ENCODE results near the gene CRYZL1. TPM values are rescaled to one million over a fixed set of nuclear protein-coding genes. Genes with fewer than 3 reads are reported as not detected.
"Not testable (repeated sequence)": the region's sequence is repeated elsewhere in the genome, so short reads cannot be mapped to it uniquely, and the experiment has no call there.

Gene CRYZL1
- total and polyA plus RNA-seq, 4 donors, result 37.4 to 63.3 (median 51.0) TPM

DNA sequence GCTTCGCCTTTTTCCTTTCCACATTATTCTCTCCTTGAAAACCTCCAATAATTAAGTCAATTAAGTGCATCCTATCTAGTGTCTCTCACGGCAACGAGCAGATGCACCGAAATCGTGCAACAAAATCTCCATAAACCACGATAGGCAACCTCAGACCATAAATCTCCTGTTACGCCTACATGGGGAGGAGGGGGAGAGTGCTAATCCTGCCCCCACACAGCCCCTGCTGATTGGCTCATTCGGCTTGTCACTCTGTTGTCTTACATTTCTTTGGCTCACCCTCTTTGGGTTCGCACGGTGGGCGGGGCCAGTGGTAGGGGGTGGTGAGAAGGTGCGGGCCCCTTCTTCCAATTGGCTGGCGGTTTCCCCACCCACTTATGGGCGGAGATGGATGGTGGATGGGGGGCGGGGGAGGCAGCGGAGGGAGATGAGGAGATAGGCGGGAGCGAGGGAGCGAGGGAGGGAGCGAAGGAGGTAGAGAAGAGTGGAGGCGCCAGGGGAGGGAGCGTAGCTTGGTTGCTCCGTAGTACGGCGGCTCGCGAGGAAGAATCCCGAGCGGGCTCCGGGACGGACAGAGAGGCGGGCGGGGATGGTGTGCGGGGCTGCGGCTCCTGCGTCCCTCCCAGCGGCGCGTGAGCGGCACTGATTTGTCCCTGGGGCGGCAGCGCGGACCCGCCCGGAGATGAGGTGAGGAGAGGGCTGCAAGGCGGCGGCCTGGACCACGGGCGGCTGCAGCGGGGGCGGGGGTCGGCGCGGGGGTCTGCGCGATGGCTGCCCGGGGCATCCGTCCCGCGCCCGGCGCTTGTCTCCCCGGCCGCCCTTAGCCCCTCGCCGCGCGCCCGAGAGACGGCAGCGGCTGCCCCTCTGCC is 720 bp upstream of the CRYZL1 start, which contains the start of gene ITSN1:
Gene ITSN1, plus strand, starts transcription at position 475 of the 869 bp plus-strand sequence. CDS start 76,328 bp downstream, outside the sequence.
- H3K4me1 ChIP-seq (ENCODE audit: control insufficient read depth, insufficient read depth, low read length), result peaks cover 7% of the 10 kb centered on the region
- peak within 1 kb of the TSS; percentile 95 for H3K4me3 ChIP-seq (ENCODE audit: low read depth, low read length)
- H3K9me3 ChIP-seq (ENCODE audit: control insufficient read depth, insufficient read depth, low read length), result no peaks in the 10 kb centered on the region
- under 1% methylated on average over 63 of the region's 71 CpGs for WGBS (ENCODE audit: insufficient coverage)
- H3K36me3 ChIP-seq (ENCODE audit: control insufficient read depth, insufficient read depth, low read length), result peaks cover under 1% of the 10 kb centered on the region
- H3K27me3 ChIP-seq (ENCODE audit: control insufficient read depth, insufficient read depth, low read length), result no peaks in the 10 kb centered on the region
- peak in 5 of 6 donors; percentile 100 for DNase-seq (ENCODE audit: low read depth in 4 of 6, low spot score in 6 of 6)
- peak within 1 kb of the TSS; percentile 99 for H3K27ac ChIP-seq (ENCODE audit: low read depth, low read length)

DNA sequence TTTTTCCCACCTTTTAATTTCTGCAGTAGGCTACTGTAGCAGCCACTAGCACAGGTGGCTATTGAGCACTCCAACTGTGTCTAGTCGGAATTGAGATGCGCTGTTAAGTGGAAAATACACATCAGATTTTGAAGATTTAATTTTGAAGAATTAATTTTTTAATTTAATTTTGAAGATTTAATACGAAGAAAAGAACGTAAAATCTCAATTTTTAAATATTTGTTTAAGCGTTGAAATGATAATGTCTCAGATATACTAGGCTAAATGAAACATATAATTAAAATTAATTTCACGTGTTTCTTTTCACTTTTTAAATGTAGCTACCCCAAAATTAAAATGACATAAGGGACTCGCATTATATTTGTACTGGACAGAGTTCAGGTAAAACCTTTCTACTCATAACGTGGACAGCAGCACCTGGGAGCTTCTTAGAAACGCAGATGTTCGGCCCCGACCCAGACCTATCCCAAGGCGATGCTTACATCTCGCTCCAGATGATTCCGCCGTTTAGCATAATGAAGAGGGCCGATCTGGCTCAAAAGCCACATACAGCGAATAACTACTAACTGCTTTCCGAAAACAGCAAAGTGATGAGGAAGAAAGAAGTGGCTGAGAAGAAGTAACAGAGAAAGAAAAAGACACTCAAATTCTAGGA is 717 bp downstream of the CRYZL1 start:
- peak overlapping the region; percentile 99 for H3K27ac ChIP-seq (ENCODE audit: low read depth, low read length)
- H3K4me3 ChIP-seq (ENCODE audit: low read depth, low read length), result peak overlapping the region; percentile 95
- H3K9me3 ChIP-seq (ENCODE audit: control insufficient read depth, insufficient read depth, low read length), result no peaks in the 10 kb centered on the region
- H3K27me3 ChIP-seq (ENCODE audit: control insufficient read depth, insufficient read depth, low read length), result no peaks in the 10 kb centered on the region
- DNase-seq (ENCODE audit: low read depth in 4 of 6, low spot score in 6 of 6), result peak in 1 of 6 donors; percentile 12
- H3K36me3 ChIP-seq (ENCODE audit: control insufficient read depth, insufficient read depth, low read length), result peaks cover 7% of the 10 kb centered on the region
- peaks cover 7% of the 10 kb centered on the region for H3K4me1 ChIP-seq (ENCODE audit: control insufficient read depth, insufficient read depth, low read length)
- 0% methylated on average over 5 of the region's 18 CpGs for WGBS (ENCODE audit: insufficient coverage)

DNA sequence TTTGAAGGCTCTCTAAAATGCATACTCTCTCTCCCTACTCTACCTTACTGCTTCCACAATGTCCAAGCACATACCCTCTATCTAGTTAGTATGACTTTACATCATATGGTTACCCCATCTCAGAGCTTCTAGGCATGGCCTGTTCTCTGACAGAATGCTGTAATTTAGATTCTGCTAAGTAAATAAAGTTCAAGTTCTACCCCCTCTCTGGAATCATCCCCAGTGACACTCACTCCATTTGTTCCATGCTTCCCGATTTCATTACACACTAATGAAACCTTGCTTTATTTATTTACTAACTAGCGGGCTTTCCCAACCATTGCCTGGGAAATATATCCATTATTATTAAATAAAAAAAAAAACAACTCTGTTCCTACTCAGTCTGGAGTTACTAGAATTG is 7.3 kb downstream of the CRYZL1 start:
- no peak for DNase-seq (ENCODE audit: low read depth in 4 of 6, low spot score in 6 of 6)
- Histone ChIP-seq H3K4me1 (ENCODE audit: control insufficient read depth, insufficient read depth, low read length) (no peaks in the 10 kb centered on the region), H3K36me3 (ENCODE audit: control insufficient read depth, insufficient read depth, low read length) (peaks cover 16% of the 10 kb centered on the region), H3K9me3 (ENCODE audit: control insufficient read depth, insufficient read depth, low read length) (no peaks in the 10 kb centered on the region), H3K27me3 (ENCODE audit: control insufficient read depth, insufficient read depth, low read length) (no peaks in the 10 kb centered on the region), H3K4me3 (ENCODE audit: low read depth, low read length) (no peak overlapping the region), H3K27ac (ENCODE audit: low read depth, low read length) (no peak overlapping the region)
- WGBS (ENCODE audit: insufficient coverage), result no CpG with 5 or more reads among the region's 2 CpGs

DNA sequence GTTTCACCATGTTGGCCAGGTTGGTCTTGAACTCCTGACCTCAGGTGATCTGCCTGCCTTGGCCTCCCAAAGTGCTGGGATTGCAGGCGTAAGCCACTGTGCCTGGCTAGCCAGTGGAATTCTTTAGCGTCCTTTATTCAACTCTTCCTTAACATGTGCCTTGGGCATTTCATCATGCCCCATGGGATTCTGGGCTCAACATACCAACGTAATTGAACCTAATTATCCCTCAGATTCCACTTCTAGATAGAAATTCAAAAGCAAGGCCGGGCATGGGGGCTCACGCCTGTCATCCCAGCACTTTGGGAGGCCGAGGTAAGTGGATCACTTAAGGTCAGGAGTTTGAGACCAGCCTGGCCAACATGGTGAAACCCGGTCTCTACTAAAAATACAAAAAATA is 15.4 kb downstream of the CRYZL1 start:
- WGBS (ENCODE audit: insufficient coverage), result 85% methylated on average over 6 of the region's 7 CpGs
- H3K27me3 ChIP-seq (ENCODE audit: control insufficient read depth, insufficient read depth, low read length); DNase-seq (ENCODE audit: low read depth in 4 of 6, low spot score in 6 of 6); H3K27ac ChIP-seq (ENCODE audit: low read depth, low read length); H3K4me3 ChIP-seq (ENCODE audit: low read depth, low read length); H3K9me3 ChIP-seq (ENCODE audit: control insufficient read depth, insufficient read depth, low read length); H3K4me1 ChIP-seq (ENCODE audit: control insufficient read depth, insufficient read depth, low read length): not testable (repeated sequence)
- peaks cover 17% of the 10 kb centered on the region for H3K36me3 ChIP-seq (ENCODE audit: control insufficient read depth, insufficient read depth, low read length)

DNA sequence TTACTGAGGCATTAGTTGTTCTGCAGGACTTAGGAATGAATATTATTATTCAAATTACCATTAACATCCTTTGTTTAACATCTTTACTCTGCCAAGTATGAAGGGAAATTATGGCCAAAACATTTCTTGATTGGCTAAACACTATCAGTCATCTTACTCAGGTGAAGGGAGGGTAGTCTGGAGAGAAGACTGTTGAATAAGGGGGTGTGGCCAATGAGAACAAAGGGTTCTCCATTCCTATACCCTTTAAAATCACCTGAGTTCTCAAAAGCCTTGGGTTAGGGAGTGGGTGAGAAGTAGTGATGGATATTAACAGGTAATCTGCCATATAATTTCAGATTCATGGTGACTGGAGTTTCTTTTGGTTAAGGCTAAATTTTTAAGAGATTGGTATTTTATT is 19.3 kb downstream of the CRYZL1 start:
- no peak for DNase-seq (ENCODE audit: low read depth in 4 of 6, low spot score in 6 of 6)

DNA sequence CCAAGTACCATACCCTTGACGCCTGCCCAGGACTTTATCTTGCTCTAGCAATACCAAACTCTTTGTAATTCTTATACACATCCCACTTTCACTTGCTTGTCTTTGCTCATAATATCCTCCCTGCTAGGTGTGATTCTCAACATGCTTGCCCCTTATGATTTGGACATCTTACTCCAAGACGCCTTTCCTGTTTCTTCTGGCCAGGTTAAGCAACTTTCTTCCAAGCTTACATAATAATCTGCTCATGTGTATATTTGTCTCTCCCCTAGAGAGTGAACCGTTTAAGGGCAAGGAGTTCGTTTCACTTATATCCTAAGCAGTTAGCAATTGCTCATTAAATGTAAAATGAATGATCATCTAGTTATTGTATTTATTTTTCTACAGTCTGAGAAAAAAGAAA is 21.8 kb downstream of the CRYZL1 start:
- no peak overlapping the region for H3K4me3 ChIP-seq (ENCODE audit: low read depth, low read length)
- 100% methylated on average over 2 of the region's 4 CpGs for WGBS (ENCODE audit: insufficient coverage)

More for the DNA sequence above, 19.3 kb downstream of the CRYZL1 start:
- H3K27me3 ChIP-seq (ENCODE audit: control insufficient read depth, insufficient read depth, low read length), result no peaks in the 10 kb centered on the region
- no peak overlapping the region for H3K27ac ChIP-seq (ENCODE audit: low read depth, low read length)
- H3K4me3 ChIP-seq (ENCODE audit: low read depth, low read length), result no peak overlapping the region
- H3K4me1 ChIP-seq (ENCODE audit: control insufficient read depth, insufficient read depth, low read length), result no peaks in the 10 kb centered on the region
- no peaks in the 10 kb centered on the region for H3K9me3 ChIP-seq (ENCODE audit: control insufficient read depth, insufficient read depth, low read length)
- H3K36me3 ChIP-seq (ENCODE audit: control insufficient read depth, insufficient read depth, low read length), result peaks cover 21% of the 10 kb centered on the region

DNA sequence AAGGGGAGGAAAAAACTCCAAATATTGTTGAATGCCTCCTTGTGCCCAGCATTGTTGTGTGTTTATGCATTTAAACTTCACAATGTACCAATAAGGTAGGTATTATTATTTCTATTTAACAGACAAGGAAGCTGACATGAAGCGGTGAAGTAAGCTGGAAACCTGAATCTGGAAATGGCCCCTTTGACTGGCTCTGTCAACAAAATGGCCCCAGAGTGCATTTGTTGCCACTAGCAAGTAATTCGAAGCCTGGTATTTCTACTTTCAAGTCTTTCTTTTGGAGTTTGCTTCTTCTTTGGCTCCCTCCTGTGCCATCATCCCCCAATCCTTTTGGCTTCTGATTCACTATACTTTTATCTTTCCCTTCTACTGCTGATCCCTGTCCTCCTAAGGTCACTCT is 23.1 kb downstream of the CRYZL1 start:
- no peak for DNase-seq (ENCODE audit: low read depth in 4 of 6, low spot score in 6 of 6)
- 93% methylated on average over 2 of the region's 2 CpGs for WGBS (ENCODE audit: insufficient coverage)
- Histone ChIP-seq H3K9me3 (ENCODE audit: control insufficient read depth, insufficient read depth, low read length) (no peaks in the 10 kb centered on the region), H3K27me3 (ENCODE audit: control insufficient read depth, insufficient read depth, low read length) (no peaks in the 10 kb centered on the region), H3K27ac (ENCODE audit: low read depth, low read length) (no peak overlapping the region), H3K4me3 (ENCODE audit: low read depth, low read length) (no peak overlapping the region), H3K36me3 (ENCODE audit: control insufficient read depth, insufficient read depth, low read length) (peaks cover 27% of the 10 kb centered on the region), H3K4me1 (ENCODE audit: control insufficient read depth, insufficient read depth, low read length) (no peaks in the 10 kb centered on the region)

More for the DNA sequence above, 21.8 kb downstream of the CRYZL1 start:
- Histone ChIP-seq H3K27ac (ENCODE audit: low read depth, low read length) (no peak overlapping the region), H3K36me3 (ENCODE audit: control insufficient read depth, insufficient read depth, low read length) (peaks cover 27% of the 10 kb centered on the region), H3K4me1 (ENCODE audit: control insufficient read depth, insufficient read depth, low read length) (no peaks in the 10 kb centered on the region), H3K9me3 (ENCODE audit: control insufficient read depth, insufficient read depth, low read length) (no peaks in the 10 kb centered on the region), H3K27me3 (ENCODE audit: control insufficient read depth, insufficient read depth, low read length) (no peaks in the 10 kb centered on the region)
- no peak for DNase-seq (ENCODE audit: low read depth in 4 of 6, low spot score in 6 of 6)

DNA sequence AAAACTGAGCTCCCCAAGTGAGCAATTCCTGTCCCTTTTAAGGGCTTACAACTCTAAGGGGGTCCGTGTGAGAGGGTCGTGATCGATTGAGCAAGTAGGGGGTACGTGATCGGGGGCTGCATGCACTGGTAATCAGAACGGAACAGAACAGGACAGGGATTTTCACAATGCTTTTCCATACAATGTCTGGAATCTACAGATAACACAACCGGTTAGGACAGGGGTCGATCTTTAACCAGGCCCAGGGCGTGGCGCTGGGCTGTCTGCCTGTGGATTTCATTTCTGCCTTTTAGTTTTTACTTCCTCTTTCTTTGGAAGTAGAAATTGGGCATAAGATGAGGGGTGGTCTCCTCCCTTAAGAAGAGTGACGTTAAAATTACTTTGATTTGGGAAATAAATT is 24.0 kb downstream of the CRYZL1 start:
- not testable (repeated sequence) for H3K9me3 ChIP-seq (ENCODE audit: control insufficient read depth, insufficient read depth, low read length); H3K4me1 ChIP-seq (ENCODE audit: control insufficient read depth, insufficient read depth, low read length); H3K4me3 ChIP-seq (ENCODE audit: low read depth, low read length); DNase-seq (ENCODE audit: low read depth in 4 of 6, low spot score in 6 of 6); H3K27me3 ChIP-seq (ENCODE audit: control insufficient read depth, insufficient read depth, low read length); H3K27ac ChIP-seq (ENCODE audit: low read depth, low read length)
- WGBS (ENCODE audit: insufficient coverage), result 95% methylated on average over 8 of the region's 11 CpGs
- H3K36me3 ChIP-seq (ENCODE audit: control insufficient read depth, insufficient read depth, low read length), result peaks cover 32% of the 10 kb centered on the region

DNA sequence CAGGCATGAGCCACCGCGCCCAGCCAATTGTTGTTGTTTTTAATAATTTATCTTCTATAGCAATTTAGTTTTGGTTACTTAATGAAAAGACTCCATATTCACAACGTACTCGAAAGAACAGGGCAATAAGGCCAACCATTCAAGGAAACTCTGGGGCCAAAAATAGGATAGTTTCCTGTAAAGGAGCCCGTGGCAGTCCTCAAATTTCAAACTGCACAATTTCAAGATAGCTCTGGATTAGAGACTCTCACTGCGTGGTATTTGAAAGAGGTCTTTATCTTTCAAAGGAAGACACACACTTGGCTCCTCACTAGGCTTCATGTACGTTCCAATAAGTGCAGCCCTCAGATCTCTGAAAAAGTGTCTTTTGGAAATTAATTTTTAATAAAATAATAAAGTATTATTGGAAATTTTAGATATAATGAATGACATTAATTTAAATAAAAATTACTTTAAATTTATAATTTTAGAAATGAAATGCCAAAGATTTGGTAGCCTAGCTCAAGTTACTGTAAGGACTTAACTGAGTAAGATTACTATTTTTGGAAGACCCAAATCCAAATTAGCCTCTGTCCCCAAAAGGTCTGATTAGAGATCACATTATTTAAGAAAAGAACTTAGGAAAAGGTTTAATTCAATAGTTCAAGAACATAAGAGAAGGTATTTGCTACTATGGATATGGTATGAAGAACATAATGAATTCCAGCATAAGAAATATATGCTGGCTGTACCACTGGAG is 30.4 kb downstream of the CRYZL1 start:
- Histone ChIP-seq H3K36me3 (ENCODE audit: control insufficient read depth, insufficient read depth, low read length) (peaks cover 36% of the 10 kb centered on the region), H3K4me1 (ENCODE audit: control insufficient read depth, insufficient read depth, low read length) (no peaks in the 10 kb centered on the region), H3K4me3 (ENCODE audit: low read depth, low read length) (no peak overlapping the region), H3K27ac (ENCODE audit: low read depth, low read length) (no peak overlapping the region), H3K27me3 (ENCODE audit: control insufficient read depth, insufficient read depth, low read length) (no peaks in the 10 kb centered on the region), H3K9me3 (ENCODE audit: control insufficient read depth, insufficient read depth, low read length) (no peaks in the 10 kb centered on the region)
- WGBS (ENCODE audit: insufficient coverage), result no CpG with 5 or more reads among the region's 7 CpGs
- DNase-seq (ENCODE audit: low read depth in 4 of 6, low spot score in 6 of 6), result no peak
